ENCODE measurements around the gene TFF3.

TFF3 gene

GRCh38 chr21:42308914-42309752 is 6.1 kb downstream of the TFF3 start:
- no peak for TF ChIP-seq SP7 (tag by site-specific recombination; IDR thresholded peaks at IDR 0.05)
- no peak for TF ChIP-seq ZNF175 (tag by site-specific recombination; IDR thresholded peaks at IDR 0.05)
- no peak for TF ChIP-seq GLI4 (tag by site-specific recombination; IDR thresholded peaks at IDR 0.05)
- no peak for TF ChIP-seq ZNF571 (tag by site-specific recombination; IDR thresholded peaks at IDR 0.05)
- TF ChIP-seq, protein P1, sequence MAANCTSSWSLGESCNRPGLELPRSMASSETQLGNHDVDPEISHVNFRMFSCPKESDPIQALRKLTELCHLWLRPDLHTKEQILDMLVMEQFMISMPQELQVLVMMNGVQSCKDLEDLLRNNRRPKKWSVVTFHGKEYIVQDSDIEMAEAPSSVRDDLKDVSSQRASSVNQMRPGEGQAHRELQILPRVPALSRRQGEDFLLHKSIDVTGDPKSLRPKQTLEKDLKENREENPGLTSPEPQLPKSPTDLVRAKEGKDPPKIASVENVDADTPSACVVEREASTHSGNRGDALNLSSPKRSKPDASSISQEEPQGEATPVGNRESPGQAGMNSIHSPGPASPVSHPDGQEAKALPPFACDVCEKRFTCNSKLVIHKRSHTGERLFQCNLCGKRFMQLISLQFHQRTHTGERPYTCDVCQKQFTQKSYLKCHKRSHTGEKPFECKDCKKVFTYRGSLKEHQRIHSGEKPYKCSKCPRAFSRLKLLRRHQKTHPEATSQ (tag by site-specific recombination; IDR thresholded peaks at IDR 0.05) = no peak
- TF ChIP-seq ZNF548 (tag by site-specific recombination; IDR thresholded peaks at IDR 0.05) = no peak
- TF ChIP-seq ZNF362 (tag by site-specific recombination; IDR thresholded peaks at IDR 0.05) = no peak
- TF ChIP-seq ZBTB26 (tag by site-specific recombination; optimal IDR thresholded peaks at IDR 0.05) = no peak
- no peak for TF ChIP-seq ZNF843 (tag by site-specific recombination; IDR thresholded peaks at IDR 0.05)
- no peak for TF ChIP-seq SCRT1 (tag by site-specific recombination; IDR thresholded peaks at IDR 0.05; ENCODE audit: borderline replicate concordance)
- no peak overlapping the region for H3K4me3 ChIP-seq (ENCODE audit: low read depth, low read length)
- H3K9me3 ChIP-seq (ENCODE audit: control insufficient read depth, insufficient read depth, low read depth, low read length) = no peaks in the 10 kb centered on the region
- no peaks in the 10 kb centered on the region for H3K4me1 ChIP-seq (ENCODE audit: control insufficient read depth, insufficient read depth, low read length)
- ChIA-PET CTCF (interaction anchor here (0.5 to 4.8 kb wide), 42 partner anchors 7 to 638 kb away, joined by 3 to 35 read pairs (median 5); partner anchors contain the start of gene TFF1), POLR2A (interaction anchor here (0.7 kb wide), 3 partner anchors 10 to 121 kb away, joined by 3 to 6 read pairs (median 6); no protein-coding TSS in a partner anchor)
- no peaks in the 10 kb centered on the region for H3K36me3 ChIP-seq (ENCODE audit: control insufficient read depth in 2 of 2, insufficient read depth in 1 of 2, low read length in 2 of 2)
- H3K27ac ChIP-seq (ENCODE audit: extremely low read depth, low read depth, low read length) = no peak overlapping the region

- no peak overlapping the region for H3K27ac ChIP-seq (ENCODE audit: extremely low read depth, low read depth, low read length)
- ChIA-PET CTCF (interaction anchor here (0.6 to 4.8 kb wide), 13 partner anchors 15 to 637 kb away, joined by 3 to 35 read pairs (median 6); no protein-coding TSS in a partner anchor), POLR2A (no interaction called here)
- no peaks in the 10 kb centered on the region for H3K4me1 ChIP-seq (ENCODE audit: control insufficient read depth, insufficient read depth, low read length)
- no peak overlapping the region for H3K4me3 ChIP-seq (ENCODE audit: low read depth, low read length)
- no peaks in the 10 kb centered on the region for H3K36me3 ChIP-seq (ENCODE audit: control insufficient read depth in 2 of 2, insufficient read depth in 1 of 2, low read length in 2 of 2)
- no peaks in the 10 kb centered on the region for H3K9me3 ChIP-seq (ENCODE audit: control insufficient read depth, insufficient read depth, low read depth, low read length)
- TF ChIP-seq, protein P2, sequence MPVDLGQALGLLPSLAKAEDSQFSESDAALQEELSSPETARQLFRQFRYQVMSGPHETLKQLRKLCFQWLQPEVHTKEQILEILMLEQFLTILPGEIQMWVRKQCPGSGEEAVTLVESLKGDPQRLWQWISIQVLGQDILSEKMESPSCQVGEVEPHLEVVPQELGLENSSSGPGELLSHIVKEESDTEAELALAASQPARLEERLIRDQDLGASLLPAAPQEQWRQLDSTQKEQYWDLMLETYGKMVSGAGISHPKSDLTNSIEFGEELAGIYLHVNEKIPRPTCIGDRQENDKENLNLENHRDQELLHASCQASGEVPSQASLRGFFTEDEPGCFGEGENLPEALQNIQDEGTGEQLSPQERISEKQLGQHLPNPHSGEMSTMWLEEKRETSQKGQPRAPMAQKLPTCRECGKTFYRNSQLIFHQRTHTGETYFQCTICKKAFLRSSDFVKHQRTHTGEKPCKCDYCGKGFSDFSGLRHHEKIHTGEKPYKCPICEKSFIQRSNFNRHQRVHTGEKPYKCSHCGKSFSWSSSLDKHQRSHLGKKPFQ (tag by site-specific recombination; IDR thresholded peaks at IDR 0.05) = no peak
- TF ChIP-seq SP7 (tag by site-specific recombination; IDR thresholded peaks at IDR 0.05) = no peak
- no peak for TF ChIP-seq ZFP37 (tag by site-specific recombination; IDR thresholded peaks at IDR 0.05)
- TF ChIP-seq ZNF596 (tag by site-specific recombination; IDR thresholded peaks at IDR 0.05) = no peak
- TF ChIP-seq, protein P3, sequence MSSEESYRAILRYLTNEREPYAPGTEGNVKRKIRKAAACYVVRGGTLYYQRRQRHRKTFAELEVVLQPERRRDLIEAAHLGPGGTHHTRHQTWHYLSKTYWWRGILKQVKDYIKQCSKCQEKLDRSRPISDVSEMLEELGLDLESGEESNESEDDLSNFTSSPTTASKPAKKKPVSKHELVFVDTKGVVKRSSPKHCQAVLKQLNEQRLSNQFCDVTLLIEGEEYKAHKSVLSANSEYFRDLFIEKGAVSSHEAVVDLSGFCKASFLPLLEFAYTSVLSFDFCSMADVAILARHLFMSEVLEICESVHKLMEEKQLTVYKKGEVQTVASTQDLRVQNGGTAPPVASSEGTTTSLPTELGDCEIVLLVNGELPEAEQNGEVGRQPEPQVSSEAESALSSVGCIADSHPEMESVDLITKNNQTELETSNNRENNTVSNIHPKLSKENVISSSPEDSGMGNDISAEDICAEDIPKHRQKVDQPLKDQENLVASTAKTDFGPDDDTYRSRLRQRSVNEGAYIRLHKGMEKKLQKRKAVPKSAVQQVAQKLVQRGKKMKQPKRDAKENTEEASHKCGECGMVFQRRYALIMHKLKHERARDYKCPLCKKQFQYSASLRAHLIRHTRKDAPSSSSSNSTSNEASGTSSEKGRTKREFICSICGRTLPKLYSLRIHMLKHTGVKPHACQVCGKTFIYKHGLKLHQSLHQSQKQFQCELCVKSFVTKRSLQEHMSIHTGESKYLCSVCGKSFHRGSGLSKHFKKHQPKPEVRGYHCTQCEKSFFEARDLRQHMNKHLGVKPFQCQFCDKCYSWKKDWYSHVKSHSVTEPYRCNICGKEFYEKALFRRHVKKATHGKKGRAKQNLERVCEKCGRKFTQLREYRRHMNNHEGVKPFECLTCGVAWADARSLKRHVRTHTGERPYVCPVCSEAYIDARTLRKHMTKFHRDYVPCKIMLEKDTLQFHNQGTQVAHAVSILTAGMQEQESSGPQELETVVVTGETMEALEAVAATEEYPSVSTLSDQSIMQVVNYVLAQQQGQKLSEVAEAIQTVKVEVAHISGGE (tag by site-specific recombination; conservative IDR thresholded peaks at IDR 0.05; ENCODE audit: low read depth) = no peak
- no peak for TF ChIP-seq ZNF670 (tag by site-specific recombination; IDR thresholded peaks at IDR 0.05; ENCODE audit: low read depth)
- no peak for TF ChIP-seq ZFP69B (tag by site-specific recombination; IDR thresholded peaks at IDR 0.05)
- TF ChIP-seq, protein P4, sequence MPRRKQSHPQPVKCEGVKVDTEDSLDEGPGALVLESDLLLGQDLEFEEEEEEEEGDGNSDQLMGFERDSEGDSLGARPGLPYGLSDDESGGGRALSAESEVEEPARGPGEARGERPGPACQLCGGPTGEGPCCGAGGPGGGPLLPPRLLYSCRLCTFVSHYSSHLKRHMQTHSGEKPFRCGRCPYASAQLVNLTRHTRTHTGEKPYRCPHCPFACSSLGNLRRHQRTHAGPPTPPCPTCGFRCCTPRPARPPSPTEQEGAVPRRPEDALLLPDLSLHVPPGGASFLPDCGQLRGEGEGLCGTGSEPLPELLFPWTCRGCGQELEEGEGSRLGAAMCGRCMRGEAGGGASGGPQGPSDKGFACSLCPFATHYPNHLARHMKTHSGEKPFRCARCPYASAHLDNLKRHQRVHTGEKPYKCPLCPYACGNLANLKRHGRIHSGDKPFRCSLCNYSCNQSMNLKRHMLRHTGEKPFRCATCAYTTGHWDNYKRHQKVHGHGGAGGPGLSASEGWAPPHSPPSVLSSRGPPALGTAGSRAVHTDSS (tag by site-specific recombination; IDR thresholded peaks at IDR 0.05) = no peak
- TF ChIP-seq, protein P1 (tag by site-specific recombination; IDR thresholded peaks at IDR 0.05) = no peak
Measured at GRCh38 chr21:42308161-42308913, 6.9 kb downstream of the TFF3 start.
